ENCODE data around the gene PPP1R13B. TPM values are rescaled to one million over a fixed set of nuclear protein-coding genes. Genes with fewer than 3 reads are reported as not detected.
A peak's percentile ranks its signal among the peaks of the same experiment; 100 is the strongest.

PPP1R13B gene
- total and polyA plus RNA-seq, 2 experiments from 2014 or later = 88.5 to 124 TPM

DNA sequence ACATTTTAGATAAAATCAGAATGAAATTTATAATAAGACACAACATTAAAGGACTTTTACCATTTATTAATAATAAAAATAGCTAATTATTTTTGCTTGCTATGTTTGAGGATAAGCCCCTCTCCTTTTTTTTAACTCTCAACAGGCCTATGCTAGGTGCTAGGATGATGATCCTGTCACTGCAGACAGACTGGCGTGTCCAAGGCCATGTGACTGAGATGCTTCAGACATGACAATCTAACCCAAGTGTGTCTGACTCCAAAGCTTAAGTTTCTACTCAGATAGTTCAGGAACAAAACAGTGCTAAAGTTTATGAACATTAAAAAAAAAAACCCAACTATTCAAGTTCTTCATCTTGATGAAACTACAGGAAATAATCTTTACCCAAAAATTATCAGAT lies 29.8 kb downstream of the PPP1R13B start:
- Histone ChIP-seq H3K36me3 (no peaks in the 10 kb centered on the region), H3K4me1 (ENCODE audit: low read depth) (peaks cover 62% of the 10 kb centered on the region), H3K27me3 (no peaks in the 10 kb centered on the region), H3K9me3 (ENCODE audit: low read depth) (no peaks in the 10 kb centered on the region), H3K27ac (peak overlapping the region; percentile 94), H3K4me3 (peak overlapping the region; percentile 15)
- DNase-seq (ENCODE audit: low read depth in 1 of 2, low spot score in 1 of 2) = no peak
- TF ChIP-seq CTCF (IDR thresholded peaks at IDR 0.05; ENCODE audit: low read depth, low read length) = no peak

DNA sequence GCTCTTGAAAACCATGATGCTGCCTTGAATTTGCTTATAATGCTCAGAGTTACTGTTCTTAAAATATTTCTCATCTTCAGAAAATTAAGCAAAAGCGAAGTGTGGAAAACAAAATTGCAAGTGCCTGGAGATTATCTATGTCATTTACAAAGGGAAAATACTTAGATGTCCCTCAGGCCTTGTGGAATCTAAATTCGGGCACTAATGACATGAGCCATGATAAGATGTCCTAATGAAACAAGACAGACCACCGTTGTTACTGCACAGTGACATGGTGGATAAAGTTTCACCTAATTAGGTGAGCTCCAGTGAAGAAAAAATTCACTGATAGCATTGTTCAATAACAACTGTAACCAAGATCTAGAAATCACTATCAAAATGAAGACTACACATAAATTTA lies 30.4 kb downstream of the PPP1R13B start:
- Histone ChIP-seq H3K9me3 (ENCODE audit: low read depth) (no peaks in the 10 kb centered on the region), H3K4me1 (ENCODE audit: low read depth) (peaks cover 60% of the 10 kb centered on the region), H3K4me3 (peak overlapping the region; percentile 15), H3K27me3 (no peaks in the 10 kb centered on the region), H3K36me3 (no peaks in the 10 kb centered on the region), H3K27ac (peak overlapping the region; percentile 94)
- DNase-seq (ENCODE audit: low read depth in 1 of 2, low spot score in 1 of 2) = peak in 1 of 2 donors; percentile 74
- TF ChIP-seq CTCF (IDR thresholded peaks at IDR 0.05; ENCODE audit: low read depth, low read length) = no peak

GRCh38 chr14:103815253-103815652 lies 32.1 kb downstream of the PPP1R13B start:
- TF ChIP-seq CTCF (IDR thresholded peaks at IDR 0.05; ENCODE audit: low read depth, low read length) = no peak
- Histone ChIP-seq H3K4me1 (ENCODE audit: low read depth) (peaks cover 43% of the 10 kb centered on the region), H3K27me3 (no peaks in the 10 kb centered on the region), H3K27ac (peak overlapping the region; percentile 94), H3K9me3 (ENCODE audit: low read depth) (no peaks in the 10 kb centered on the region), H3K36me3 (no peaks in the 10 kb centered on the region), H3K4me3 (no peak overlapping the region)
- no peak for DNase-seq (ENCODE audit: low read depth in 1 of 2, low spot score in 1 of 2)

DNA sequence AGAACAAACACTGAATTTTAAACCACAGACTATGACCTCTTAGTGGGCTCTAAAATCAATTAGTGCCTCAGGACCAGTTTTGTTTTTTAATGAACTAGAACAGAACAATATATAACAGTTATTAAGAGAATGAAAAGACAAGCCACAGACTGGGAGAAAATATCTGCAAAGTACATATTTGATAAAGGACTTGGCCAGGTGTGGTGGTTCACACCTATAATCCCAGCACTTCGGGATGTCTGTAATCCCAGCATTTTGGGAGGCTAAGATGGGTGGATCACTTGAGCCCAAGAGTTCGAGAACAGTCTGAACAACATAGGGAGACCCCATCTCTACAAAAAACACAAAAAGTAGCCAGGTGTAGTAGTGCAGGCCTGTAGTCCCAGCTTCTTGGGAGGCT lies 36.2 kb downstream of the PPP1R13B start:
- H3K4me1 ChIP-seq (ENCODE audit: low read depth) = peaks cover 20% of the 10 kb centered on the region
- no peaks in the 10 kb centered on the region for H3K36me3 ChIP-seq
- DNase-seq (ENCODE audit: low read depth in 1 of 2, low spot score in 1 of 2) = no peak
- no peaks in the 10 kb centered on the region for H3K9me3 ChIP-seq (ENCODE audit: low read depth)
- no peak overlapping the region for H3K4me3 ChIP-seq
- H3K27ac ChIP-seq = no peak overlapping the region
- no peak for TF ChIP-seq CTCF (IDR thresholded peaks at IDR 0.05; ENCODE audit: low read depth, low read length)
- no peaks in the 10 kb centered on the region for H3K27me3 ChIP-seq

DNA sequence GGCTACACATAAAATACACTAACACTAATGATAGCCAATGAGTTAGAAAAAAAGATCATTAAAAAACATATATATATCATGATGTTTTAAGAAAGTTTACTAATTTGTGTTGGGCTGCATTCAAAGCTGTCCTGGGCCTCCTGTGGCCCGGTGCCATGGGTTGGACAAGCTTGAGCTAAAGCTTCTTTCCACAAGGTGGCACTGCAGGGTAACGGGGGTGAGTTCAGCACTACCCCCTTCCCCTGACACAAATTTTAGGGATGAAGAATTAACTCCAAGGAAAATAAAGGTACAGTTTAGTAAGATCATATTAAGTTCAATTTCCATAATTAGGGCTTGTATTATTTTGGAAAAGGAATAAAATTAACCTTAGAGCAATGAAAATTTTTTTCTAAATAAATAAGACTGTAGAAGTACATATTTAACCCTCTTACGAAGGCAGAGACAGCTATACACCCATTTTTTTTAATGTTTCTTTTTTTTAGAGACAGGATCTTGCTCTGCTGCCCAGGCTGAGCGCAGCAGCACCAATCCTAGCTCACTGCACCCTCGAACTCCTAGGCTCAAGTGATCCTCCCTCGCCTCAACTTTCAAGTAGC lies 38.9 kb downstream of the PPP1R13B start:
- Histone ChIP-seq H3K9me3 (ENCODE audit: low read depth) (no peaks in the 10 kb centered on the region), H3K4me1 (ENCODE audit: low read depth) (peaks cover 35% of the 10 kb centered on the region), H3K27me3 (no peaks in the 10 kb centered on the region), H3K36me3 (no peaks in the 10 kb centered on the region), H3K4me3 (no peak overlapping the region), H3K27ac (peak overlapping the region; percentile 63)
- peak; percentile 85 to 86 for DNase-seq (ENCODE audit: low read depth in 1 of 2, low spot score in 1 of 2)
- peak; percentile 84 for TF ChIP-seq CTCF (IDR thresholded peaks at IDR 0.05; ENCODE audit: low read depth, low read length)

All from cardiac muscle cell (in vitro differentiated cells and primary cell).